HG03460 (cell line): ENCODE measurements around the gene COL5A3.
"Not testable (repeated sequence)": the region's sequence is repeated elsewhere in the genome, so short reads cannot be mapped to it uniquely, and the experiment has no call there.

Experiments
- ATAC-seq: cut with Tn5 transposase; IDR thresholded peaks from one replicate; pipeline ENCODE4 v1.9.1; 2021; ENCODE audit not compliant: unreplicated experiment

Gene COL5A3

DNA sequence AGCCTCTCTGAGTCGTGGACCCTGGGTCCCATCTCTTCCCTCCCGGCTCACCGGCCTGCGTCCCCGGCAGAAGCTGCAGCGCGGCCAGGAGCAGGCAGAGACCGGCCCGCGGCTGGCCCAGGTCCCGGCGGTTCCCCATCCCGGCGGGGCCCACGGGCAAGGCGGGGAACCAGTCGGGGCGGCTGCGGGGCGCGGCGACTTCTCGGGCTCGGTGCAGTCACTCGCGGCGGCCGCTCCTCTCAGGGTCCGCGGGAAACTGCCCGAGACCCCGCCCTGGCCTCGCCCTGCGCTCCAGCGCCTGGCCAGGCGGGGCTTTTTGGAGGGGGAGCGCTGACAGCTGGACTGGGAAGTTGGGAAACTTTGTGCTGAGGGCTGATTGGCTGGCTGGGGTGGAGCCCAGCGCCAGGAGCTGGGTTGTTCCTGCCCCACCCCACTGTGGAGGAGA lies at the start of gene COL5A3:
COL5A3 (minus strand) TSS at position 258 of the 445 bp plus-strand sequence; CDS start at position 139, 119 bp downstream.
- ATAC-seq, result no peak

DNA sequence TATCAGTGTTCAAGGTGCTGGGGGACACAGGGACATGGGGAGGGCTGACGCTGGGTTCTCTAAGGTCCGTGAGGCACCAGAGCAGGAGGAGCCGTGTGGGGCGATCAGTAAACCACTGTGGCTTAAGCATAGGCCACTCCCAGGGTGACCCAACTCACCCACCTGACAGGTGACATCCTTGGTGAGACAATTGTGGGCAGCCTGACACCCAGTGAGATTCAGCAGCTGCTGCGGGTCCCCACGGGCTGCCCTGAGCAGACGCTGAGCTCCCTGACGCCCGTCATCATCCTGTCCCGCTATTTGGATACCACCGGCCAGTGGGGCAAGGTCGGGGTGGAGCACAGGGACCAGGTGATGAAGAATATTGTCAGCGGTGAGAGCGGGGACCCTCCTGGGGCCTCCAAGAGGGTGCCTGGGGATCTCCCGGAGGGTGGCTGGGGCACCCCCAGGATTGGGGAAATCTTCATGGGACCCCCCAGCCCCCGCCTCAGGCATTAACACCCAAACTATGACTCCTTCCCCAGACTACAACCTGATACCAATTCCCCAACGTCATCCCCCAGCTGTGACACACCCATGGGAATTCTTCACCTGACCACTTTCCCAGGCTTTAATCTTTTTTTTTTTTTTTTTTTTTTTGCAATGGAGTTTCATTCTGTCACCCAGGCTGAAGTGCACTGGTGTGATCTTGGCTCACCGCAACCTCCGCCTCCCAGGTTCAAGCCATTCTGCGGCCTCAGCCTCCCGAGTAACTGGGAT lies 42.5 kb upstream of the COL5A3 start:
- no peak for ATAC-seq

DNA sequence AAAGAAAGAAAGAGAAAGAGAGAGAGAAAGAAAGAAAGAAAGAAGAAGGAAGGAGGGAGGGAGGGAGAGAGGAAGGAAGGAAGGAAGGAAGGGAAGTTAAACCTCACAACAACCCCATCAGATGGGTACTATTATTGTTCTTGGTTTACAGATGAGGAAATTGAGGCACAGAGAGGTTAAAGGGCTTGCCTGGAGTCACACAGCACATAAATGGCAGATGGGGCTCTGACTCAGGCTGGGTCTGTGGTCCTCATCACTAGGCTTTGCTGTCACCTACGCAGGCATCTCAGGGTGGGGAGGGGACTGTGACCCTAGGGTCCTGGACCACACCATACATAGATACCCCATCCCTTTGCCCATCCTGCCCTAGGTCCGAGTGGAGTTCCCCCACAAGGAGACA lies 39.3 kb upstream of the COL5A3 start:
- no peak for ATAC-seq

DNA sequence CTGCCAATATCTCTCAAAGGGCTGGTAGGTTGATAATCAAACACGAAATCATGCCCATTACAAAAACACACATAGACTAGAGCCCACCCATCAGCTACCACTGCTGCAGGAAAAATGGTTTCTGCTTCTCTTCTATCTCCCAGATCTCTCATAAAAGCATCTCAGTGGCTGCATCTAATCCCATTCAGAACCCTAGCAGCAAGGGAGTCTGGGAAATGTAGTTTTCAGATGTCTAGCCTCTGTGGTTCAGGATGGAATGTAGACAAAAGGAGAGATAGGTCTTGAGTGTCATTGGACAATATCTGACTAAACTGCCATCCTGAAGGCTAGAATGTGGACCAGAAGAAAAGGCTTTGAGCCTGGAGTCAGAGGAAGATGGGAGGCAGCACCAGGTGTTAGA lies 35.1 kb upstream of the COL5A3 start:
- ATAC-seq, result no peak

DNA sequence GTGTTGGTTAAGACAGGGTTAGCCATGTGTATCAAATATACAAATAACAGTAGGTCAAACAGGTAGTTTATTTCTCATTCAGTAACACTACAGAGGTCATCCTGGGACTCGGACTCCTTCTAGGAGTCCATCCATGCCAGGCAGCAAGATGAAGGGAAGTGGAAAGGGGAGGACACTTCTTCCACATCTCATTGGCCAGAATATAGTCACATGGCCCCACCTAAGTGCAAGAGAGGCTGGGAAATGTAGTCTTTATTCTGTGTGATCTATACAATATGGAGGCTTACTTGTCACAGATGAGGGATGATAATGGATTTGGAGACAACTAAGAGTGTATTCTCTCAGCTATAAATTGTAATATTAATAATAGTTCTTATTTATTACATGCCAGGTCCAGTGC lies 34.1 kb upstream of the COL5A3 start:
- ATAC-seq, result no peak

DNA sequence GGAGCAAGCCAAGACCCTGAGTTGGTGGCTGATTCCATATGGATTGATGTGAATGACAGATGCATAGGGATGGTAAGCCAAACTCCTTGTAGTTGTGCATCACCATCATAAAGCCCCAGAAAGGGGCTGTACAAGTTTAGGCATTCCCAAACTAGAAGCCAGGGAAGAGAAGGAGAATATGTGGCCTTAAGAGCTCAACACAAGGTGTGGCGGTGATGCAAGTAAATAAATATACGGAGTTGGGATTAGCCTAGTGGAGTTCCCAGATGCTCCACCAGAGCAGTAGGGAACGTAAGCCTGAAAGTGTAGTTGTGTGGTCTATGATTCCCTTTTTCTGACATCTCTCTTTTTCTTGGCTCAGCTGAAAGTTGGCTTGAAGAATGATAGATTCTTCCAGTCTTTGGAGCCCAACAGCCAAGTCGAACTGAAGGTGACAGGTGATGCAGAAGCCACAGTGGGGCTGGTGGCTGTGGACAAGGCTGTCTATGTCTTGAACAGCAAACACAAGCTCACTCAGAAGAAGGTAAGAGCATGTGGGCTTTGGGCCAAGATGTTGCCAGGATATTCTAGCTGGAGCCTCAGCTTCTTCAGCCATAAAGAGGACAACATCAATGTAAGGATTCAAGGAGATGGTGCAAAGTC lies 33.1 kb upstream of the COL5A3 start:
- ATAC-seq, result no peak

DNA sequence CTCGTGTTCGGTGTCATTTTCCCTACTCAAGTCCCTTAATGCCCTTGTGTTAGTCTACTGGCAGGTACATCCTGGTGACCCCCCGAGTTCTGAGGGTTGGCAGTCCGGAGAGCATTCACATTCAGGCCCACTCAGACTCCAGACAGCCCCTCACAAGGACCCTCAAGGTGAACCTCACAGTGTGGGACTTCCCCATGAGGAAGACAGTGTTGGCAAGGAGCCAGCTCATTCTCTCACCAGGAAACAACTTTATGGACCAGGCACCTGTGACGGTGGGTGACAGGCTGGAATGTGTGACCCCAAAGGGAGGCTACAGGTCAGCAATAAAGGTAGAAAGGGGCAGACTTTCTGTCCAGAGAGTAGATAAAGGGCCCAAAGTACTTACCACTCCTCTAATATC lies 27.5 kb upstream of the COL5A3 start:
- ATAC-seq, result no peak

DNA sequence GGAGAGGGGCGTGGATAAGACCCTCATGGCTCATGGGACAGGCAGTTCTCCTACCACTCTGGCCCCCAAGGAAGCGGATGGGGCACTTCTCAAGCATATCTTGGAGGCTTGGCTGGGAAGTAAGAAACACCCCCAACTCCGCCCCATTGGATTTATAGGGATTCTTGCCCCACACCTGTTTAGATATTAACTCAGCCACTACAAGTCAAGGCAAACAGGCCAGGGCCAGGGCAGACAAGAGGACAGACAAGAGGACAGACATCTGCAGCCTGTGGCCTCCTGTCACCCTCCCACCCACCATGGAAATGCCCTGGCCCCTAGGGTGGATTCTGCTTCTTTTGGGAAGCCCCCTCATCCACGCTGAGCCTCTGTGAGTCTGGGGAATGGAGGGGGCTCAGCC lies 27.1 kb upstream of the COL5A3 start:
- ATAC-seq, result no peak

DNA sequence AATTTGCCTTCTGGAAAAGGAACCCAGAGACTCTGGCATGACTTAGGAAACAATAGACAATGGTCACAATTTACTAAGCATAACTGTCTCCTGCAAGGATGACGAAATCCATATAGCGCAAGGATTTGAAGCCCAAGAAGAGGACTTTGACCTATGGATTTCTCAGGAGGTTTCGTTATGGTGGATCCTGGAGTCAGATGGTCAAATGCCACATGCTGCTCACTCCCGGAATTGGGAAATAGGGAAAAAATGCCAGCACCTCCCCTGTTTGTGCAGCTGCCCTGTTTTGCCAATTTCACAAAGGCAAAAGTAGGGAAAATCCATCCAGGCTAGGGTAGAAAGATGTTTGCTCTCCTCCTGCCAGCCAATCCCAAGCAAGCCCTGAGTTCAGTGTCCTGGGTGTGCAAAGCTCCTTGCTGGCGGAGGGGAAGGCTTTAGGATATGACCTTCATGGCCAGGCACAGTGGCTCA lies 26.3 kb upstream of the COL5A3 start:
- ATAC-seq, result no peak

DNA sequence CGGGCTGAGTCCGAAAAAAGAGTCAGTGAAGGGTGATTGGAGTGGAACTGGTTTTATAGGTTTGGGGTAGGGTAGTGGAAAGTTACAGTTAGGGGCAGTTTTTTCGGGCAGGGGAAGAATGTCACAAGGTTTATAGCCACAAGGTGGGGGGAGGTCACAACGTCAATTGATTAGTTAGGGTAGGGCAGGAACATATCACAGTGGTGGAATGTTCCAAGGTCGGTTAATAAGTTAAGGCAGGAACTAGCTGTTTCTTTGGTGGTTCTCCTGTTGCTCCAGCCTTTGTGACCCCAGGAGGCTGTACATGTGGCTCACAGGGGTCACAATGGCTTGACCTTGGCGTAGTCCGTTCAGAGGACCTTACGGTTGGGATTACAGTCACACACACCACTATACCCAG lies 23.3 kb upstream of the COL5A3 start:
- no peak for ATAC-seq

DNA sequence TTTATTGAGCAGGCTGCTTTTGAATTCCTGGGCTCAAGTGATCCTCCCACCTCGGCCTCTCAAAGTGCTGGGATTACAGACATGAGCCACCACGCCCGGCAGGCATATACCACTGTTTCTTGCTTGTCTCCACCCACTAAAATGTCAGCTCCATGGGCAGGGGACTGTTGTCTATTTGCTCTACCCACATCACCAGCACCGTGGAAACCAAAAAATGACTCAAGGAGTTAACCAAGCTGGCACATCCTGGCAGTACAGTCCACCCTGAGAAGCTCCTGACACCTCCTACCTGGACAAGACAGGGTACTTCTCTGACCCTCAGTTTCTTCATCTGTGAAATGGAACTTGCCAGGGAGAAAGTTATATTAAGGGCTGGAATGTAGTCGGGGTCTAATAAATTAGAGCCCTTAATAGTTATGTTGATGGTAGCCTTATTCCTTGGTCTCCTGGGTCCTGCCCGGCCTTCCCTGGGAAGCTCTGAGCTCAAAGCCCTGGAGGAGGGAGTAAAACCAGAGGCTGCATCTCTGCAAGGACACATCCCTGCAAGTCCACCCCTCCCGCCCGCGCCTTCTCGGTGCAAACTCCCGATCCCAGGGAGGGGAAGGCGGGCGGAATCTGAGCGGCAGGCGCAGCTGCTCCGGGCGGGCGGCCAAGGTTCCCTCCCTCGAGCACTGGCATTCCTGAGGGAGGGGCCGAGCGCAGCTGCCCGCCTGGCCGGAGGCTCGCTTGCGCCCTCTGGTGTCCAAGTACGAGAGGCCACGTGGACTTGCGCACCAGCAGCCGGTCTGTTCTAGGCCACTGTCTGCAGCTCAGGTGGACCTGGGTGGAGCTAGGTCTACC lies 17.1 kb upstream of the COL5A3 start:
- ATAC-seq, result no peak

DNA sequence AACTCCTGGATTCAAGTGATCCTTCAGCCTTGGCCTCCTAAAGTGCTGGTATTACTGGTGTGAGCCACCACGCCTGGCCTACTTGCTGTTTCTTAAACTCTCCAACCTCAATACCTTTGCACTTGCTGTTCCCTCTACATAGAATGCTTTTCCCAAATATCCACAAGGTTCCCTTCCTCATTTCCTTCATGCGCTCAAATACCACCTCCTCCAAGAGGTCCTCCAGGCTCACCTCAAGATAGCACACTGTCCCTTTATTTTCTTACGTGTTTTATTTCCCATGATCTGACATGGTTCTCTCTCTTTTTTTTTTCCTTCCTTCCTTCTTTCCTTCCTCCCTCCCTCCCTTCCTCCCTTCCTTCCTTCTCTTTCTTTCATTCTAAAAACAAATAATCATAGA lies 16.4 kb upstream of the COL5A3 start:
- ATAC-seq, result no peak

DNA sequence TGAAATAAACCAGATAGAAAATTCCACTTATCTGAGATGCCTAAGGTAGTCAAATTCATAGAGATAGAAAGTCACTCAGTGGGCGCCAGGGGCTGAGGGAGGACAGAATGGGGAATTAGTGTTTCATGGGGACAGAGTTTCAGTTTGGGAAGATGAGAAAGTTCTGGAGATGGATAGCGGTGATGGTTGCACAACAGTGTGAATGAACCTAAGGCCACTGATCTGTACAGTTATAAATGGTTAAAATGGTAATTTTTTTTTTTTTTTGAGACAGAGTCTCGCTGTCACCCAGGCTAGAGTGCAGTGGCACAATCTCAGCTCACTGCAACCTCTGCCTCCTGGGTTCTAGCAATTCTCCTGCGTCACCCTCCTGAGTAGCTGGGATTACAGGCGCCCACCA lies 12.8 kb upstream of the COL5A3 start:
- not testable (repeated sequence) for ATAC-seq

DNA sequence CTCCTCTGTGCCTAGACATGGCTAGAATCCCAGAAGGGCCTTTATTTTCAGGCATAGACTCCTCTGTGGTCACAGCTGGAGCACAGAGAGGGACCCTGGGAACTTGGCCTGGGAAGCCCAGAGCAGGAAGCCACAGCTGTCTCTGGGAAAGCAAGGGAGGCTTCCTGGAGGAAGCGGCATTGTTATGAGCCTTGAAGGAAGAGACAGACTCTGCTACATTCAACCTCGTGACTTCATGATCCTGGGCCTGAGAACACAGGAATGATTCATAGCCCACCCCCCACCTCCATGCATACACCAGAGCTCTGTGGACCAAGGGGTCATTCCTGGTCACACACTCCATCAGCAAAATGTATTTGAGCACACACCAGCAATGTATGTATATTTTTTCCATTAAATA lies 11.6 kb upstream of the COL5A3 start:
- ATAC-seq, result no peak

DNA sequence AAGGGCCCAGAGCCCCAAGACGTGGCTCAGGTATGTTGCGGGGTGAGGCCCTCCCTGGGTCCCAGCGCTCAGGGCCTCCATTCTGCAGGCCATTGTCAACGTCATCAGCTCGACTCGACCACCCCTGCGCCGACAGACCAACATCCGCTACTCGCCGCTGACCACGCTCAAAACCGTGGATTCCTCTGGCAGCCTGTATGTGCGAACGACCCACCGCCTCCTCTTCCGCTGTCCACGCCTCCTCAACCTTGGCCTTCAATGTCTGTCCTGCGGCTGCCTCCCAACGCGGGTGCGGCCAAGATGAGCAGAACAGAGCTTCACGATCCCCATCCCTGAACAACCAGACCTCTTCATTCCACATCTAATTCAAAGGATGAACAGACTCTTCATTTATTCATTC lies 11.1 kb upstream of the COL5A3 start:
- ATAC-seq, result no peak

DNA sequence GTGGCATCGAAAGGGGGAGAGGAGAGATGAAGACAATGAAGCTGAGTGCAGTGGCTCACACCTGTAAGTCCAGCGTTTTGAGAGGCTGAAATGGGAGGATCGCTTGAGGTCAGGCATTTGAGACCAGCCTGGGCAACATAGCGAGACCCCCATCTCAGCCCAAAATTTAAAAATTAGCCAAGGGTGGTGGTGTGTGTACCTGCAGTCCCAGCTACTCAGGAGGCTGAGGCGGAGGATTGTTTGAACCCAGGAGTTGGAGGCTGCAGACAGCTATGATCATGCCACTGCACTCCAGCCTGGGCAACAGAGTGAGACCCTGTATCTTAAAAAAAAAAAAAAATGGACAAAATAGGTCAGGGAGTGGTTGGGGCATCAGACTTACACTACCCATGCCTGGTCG lies 10.5 kb upstream of the COL5A3 start:
- ATAC-seq, result no peak

DNA sequence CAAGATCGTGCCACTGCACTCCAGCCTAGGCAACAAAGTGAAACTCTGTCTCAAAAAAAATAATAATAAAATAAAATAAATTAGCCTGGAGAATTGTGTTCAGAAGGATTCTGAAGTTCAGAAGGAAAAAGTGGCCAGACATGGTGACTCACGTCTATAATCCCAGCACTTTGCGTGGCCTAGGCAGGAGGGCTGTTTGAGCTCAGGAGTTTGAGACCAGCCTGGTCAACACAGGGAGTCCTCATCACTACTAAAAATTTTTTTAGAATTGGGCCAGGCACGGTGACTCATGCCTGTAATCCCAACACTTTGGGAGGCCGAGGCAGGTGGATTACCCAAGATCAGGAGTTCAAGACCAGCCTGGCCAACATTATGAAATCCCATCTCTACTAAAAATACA lies 8.9 kb upstream of the COL5A3 start:
- no peak for ATAC-seq

DNA sequence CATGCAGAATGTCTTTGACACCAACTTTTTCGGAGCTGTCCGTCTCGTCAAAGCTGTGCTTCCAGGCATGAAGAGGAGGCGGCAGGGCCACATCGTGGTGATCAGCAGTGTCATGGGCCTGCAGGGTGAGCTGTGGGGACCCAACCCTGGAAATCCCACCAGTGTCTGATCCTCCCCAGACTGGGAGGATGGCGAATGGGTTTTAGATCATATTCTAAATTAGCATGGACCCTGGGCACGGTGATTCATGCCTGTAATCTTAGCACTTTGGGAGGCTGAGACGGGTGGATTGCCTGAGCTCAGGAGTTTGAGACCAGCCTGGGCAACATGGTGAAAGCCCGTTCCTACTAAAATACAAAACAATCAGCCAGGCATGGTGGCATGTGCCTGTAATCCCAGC lies 8.5 kb upstream of the COL5A3 start:
- ATAC-seq, result no peak

DNA sequence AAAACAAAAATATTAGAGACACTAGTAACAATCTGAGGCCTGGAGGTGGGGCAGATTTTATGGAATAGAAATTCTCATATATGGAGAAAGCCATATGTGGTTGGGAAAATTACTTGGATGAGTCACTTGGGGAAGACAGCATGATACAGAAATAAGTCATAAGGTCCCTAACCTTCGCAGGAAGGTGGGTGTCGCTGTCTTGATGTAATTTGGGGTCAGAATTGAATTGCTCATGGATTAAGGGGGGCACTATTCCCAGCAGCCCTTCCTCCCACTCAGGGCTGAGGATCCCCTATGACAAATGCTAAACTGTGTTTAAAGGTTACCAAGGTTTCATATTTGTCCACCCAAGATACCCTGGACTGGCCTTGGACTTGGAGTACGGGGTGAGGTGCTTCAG lies 8.0 kb upstream of the COL5A3 start:
- no peak for ATAC-seq

DNA sequence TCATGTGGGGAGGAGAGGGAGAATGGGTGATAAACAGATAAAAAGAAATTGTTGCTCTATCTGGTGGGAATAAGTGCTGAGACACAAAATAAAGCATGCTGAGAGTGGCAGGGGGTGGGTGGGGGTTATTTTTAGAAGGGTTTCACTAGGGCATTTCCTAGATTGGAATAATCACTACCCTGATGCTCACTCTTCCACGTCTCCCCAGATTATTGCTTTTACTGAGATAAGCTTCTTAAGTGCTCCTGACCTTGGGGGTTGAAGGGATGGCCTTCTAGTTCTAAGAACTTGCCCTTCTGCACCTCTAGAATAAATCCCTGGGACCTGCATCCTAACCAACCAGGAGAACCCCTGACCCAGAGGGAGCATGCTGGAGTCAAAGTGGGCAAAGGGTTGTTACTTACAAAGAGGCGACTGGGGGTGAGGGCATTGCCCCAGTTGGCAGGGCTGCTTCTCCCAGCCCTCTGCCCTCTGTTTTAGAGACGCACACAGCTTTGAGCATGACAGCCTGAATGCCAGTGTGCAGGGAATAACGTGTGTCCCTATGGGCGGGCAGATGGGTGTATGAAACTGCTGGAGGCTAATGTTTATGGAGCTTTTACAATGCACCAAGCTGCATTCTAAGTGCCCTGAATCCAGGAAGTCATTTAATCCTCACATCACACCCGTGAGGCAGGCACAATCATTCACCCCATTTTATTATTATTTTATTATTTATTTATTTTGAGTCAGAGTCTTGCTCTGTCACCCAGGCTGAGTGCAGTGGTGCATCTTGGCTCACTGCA lies 3.7 kb upstream of the COL5A3 start:
- no peak for ATAC-seq

DNA sequence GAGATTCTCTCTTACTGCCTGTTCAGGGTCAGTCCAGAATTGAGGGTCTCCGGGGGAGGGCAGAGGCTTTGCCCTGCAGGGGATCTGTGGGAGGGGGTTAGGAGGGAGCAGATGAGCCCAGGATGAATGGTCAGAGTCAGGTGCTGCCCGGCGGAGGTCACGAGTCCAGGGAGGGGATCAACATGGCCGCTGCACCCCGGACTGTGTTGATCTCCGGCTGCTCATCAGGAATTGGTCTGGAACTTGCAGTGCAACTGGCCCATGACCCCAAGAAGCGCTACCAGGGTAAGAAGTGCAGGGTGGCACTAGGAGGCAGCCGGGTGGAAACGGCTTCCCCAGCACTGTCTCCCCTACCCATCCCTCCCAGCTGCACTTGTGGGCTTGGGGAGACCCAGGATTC lies 3.0 kb upstream of the COL5A3 start, which contains the start of gene RDH8:
RDH8 (plus strand) TSS at position 168 of the 400 bp plus-strand sequence; CDS start at position 183, 15 bp downstream.
- no peak for ATAC-seq
